Brain microvascular endothelial cell (primary cell): Measurements from ENCODE around the gene TMEM41A.
"Not testable (repeated sequence)": the region's sequence is repeated elsewhere in the genome, so short reads cannot be mapped to it uniquely, and the experiment has no call there.

Experiments
- DNase-seq: peaks from one replicate; pipeline ENCODE4 v3.0.0-alpha.2; 2020
- H3K27ac ChIP-seq: fragments of 250-450 bp; sonication (Bioruptor Pico); 2 replicates; pipeline ENCODE4 v1.5.1; 2020; ENCODE audit warnings: mild to moderate bottlenecking, moderate library complexity
- H3K27me3 ChIP-seq: fragments of 250-450 bp; sonication (Bioruptor Pico); replicated peaks from 2 replicates; pipeline ENCODE4 v1.5.1; 2020; ENCODE audit warnings: mild to moderate bottlenecking
- H3K36me3 ChIP-seq: fragments of 250-450 bp; sonication (Bioruptor Pico); replicated peaks from 2 replicates; pipeline ENCODE4 v1.5.1; 2020; ENCODE audit warnings: mild to moderate bottlenecking
- H3K4me3 ChIP-seq: 2 replicates; pipeline ENCODE4 v1.5.1; 2011; ENCODE audit warnings: low read depth, mild to moderate bottlenecking, control low read depth, low read length, moderate library complexity
- CTCF ChIP-seq: IDR thresholded peaks from 2 replicates; pipeline ENCODE4 v1.5.1; 2011; ENCODE audit warnings: low read depth, mild to moderate bottlenecking, moderate library complexity, low read length, control low read depth, inconsistent platforms; ENCODE audit errors: missing control alignments
- in situ Hi-C: cut with HindIII; loops from 2 replicates; pipeline ENCODE4 v1.10.0; 2017; ENCODE audit warnings: low sequenced_read_pairs, low pct_ligation_motif_present

TMEM41A gene

GRCh38 chr3:185473290-185473815 is 25.5 kb downstream of the TMEM41A start:
- no peak for TF ChIP-seq CTCF

GRCh38 chr3:185470323-185470722 is 28.5 kb downstream of the TMEM41A start:
- H3K36me3 ChIP-seq = no peaks in the 10 kb centered on the region
- H3K27me3 ChIP-seq = no peaks in the 10 kb centered on the region
- TF ChIP-seq CTCF = no peak
- DNase-seq = no peak
- in situ Hi-C loops = no loop called here
- no peak overlapping the region for H3K27ac ChIP-seq
- no peak overlapping the region for H3K4me3 ChIP-seq

More at GRCh38 chr3:185473290-185473815, 25.5 kb downstream of the TMEM41A start:
- Histone ChIP-seq H3K36me3 (no peaks in the 10 kb centered on the region), H3K27me3 (no peaks in the 10 kb centered on the region), H3K27ac (no peak overlapping the region), H3K4me3 (no peak overlapping the region)
- in situ Hi-C loops = no loop called here
- no peak for DNase-seq

- Histone ChIP-seq H3K27ac (no peak overlapping the region), H3K36me3 (no peaks in the 10 kb centered on the region), H3K4me3 (no peak overlapping the region), H3K27me3 (no peaks in the 10 kb centered on the region)
- no peak for TF ChIP-seq CTCF
- in situ Hi-C loops = no loop called here
- no peak for DNase-seq
These were observed 29.3 kb downstream of the TMEM41A start for GRCh38 chr3:185469542-185469941.

GRCh38 chr3:185466123-185466522 is 32.7 kb downstream of the TMEM41A start:
- H3K4me3 ChIP-seq, H3K27ac ChIP-seq, H3K36me3 ChIP-seq, DNase-seq, H3K27me3 ChIP-seq, in situ Hi-C loops: not testable (repeated sequence)

- DNase-seq = no peak
- no peak overlapping the region for H3K4me3 ChIP-seq
- H3K36me3 ChIP-seq = no peaks in the 10 kb centered on the region
- no peak overlapping the region for H3K27ac ChIP-seq
- in situ Hi-C loops = no loop called here
- H3K27me3 ChIP-seq = no peaks in the 10 kb centered on the region
- TF ChIP-seq CTCF = no peak
These were observed 33.4 kb downstream of the TMEM41A start for GRCh38 chr3:185465471-185465870.

GRCh38 chr3:185460719-185461350 is 38.0 kb downstream of the TMEM41A start:
- in situ Hi-C loops = no loop called here

More at GRCh38 chr3:185460719-185461350, 38.0 kb downstream of the TMEM41A start:
- Histone ChIP-seq H3K4me3 (no peak overlapping the region), H3K27me3 (no peaks in the 10 kb centered on the region), H3K27ac (no peak overlapping the region), H3K36me3 (no peaks in the 10 kb centered on the region)
- peak; percentile 41 for TF ChIP-seq CTCF
- no peak for DNase-seq
